ENCODE data around the gene VPS54. TPM values are rescaled to one million over a fixed set of nuclear protein-coding genes. Genes with fewer than 3 reads are reported as not detected.

The VPS54 gene
- total RNA-seq, 1 experiment from 2014 or later = 33.8 TPM

DNA sequence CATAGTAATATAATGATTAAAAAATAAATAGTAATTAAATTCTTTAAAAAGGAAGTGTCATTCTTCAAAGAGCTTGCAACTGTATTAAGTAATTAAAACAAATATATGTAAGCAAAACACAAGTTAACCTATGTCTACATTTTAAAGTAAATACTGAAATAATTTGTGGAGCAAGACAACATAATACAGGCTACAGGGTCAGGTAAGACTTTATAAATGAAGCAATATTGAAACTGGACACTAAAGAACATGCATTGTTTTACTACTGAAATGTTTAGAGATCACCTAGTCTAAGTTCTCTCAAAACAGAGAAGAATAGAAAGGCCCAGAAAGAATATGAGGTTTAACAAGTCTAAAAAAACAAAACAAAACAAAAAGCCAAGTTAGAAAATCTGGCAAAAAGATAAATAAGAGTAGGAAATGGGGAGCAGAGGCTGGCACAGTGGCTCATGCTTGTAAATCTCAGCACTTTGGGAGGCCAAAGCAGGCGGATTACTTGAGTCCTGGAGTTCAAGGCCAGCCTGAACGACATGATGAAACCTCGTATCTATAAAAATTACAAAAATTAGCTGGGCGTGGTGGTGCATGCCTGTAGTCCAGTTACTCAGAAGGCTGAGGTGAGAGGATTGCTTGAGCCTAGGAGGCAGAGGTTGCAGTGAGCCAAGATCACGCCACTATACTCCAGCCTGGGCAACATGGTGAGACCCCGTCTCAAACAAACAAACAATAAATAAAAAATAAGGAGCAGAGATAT, 34.4 kb downstream of the VPS54 start:
- H3K9ac ChIP-seq (ENCODE audit: low read length) = no peak overlapping the region
- no peak overlapping the region for H3K4me2 ChIP-seq (ENCODE audit: low read depth, low read length, poor library complexity, severe bottlenecking)
- no peak for DNase-seq
- H3K36me3 ChIP-seq (ENCODE audit: insufficient read depth, low read length) = peaks cover 36% of the 10 kb centered on the region
- no peaks in the 10 kb centered on the region for H3K4me1 ChIP-seq (ENCODE audit: low read length)
- no peaks in the 10 kb centered on the region for H3K9me3 ChIP-seq (ENCODE audit: low read length)
- H4K20me1 ChIP-seq (ENCODE audit: insufficient read depth, low read depth, low read length) = no peaks in the 10 kb centered on the region
- no peak overlapping the region for H3K27ac ChIP-seq (ENCODE audit: low read length)
- no peak overlapping the region for H3K4me3 ChIP-seq (ENCODE audit: low read length)
- no peaks in the 10 kb centered on the region for H3K9me2 ChIP-seq (replicated peaks; ENCODE audit: insufficient read depth, low read length)
- peaks cover 49% of the 10 kb centered on the region for H3K79me2 ChIP-seq (ENCODE audit: low read length)
- no peaks in the 10 kb centered on the region for H3K27me3 ChIP-seq (ENCODE audit: low read length)
- H2AFZ ChIP-seq (ENCODE audit: low read length) = no peak overlapping the region

DNA sequence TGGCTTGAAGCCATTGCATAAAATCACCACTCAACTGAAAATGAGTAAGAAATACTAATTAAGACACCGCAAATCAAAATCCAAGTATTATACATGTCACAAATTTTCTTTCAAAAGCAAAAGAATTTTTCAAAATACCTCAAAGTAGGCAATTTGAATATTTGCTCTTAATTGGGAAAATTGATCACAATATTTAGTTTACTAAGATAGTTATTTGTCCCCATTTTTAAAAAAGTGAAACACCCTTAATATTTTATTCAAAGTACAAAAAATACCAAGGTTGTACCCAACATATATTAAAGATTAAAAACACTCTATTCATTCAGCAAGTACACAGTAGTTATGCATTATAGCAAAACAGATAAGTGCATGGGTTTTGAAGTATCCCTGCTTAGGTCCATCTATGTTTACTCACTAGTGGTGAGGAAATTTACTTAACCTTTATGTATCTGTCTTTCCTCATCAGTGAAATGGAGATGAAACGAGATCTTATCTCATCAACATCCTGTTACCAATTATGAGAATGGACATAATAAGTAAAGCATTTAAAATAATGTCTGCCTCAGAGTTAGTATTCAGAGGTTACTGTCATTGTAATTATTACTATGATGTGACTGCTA, 35.1 kb downstream of the VPS54 start:
- Histone ChIP-seq H3K9me2 (replicated peaks; ENCODE audit: insufficient read depth, low read length) (no peaks in the 10 kb centered on the region), H3K9ac (ENCODE audit: low read length) (no peak overlapping the region), H3K9me3 (ENCODE audit: low read length) (no peaks in the 10 kb centered on the region), H3K27ac (ENCODE audit: low read length) (no peak overlapping the region), H4K20me1 (ENCODE audit: insufficient read depth, low read depth, low read length) (no peaks in the 10 kb centered on the region), H3K4me1 (ENCODE audit: low read length) (no peaks in the 10 kb centered on the region), H3K27me3 (ENCODE audit: low read length) (no peaks in the 10 kb centered on the region), H3K4me2 (ENCODE audit: low read depth, low read length, poor library complexity, severe bottlenecking) (no peak overlapping the region), H3K4me3 (ENCODE audit: low read length) (no peak overlapping the region), H3K36me3 (ENCODE audit: insufficient read depth, low read length) (peaks cover 37% of the 10 kb centered on the region), H3K79me2 (ENCODE audit: low read length) (peaks cover 44% of the 10 kb centered on the region), H2AFZ (ENCODE audit: low read length) (no peak overlapping the region)
- no peak for DNase-seq

DNA sequence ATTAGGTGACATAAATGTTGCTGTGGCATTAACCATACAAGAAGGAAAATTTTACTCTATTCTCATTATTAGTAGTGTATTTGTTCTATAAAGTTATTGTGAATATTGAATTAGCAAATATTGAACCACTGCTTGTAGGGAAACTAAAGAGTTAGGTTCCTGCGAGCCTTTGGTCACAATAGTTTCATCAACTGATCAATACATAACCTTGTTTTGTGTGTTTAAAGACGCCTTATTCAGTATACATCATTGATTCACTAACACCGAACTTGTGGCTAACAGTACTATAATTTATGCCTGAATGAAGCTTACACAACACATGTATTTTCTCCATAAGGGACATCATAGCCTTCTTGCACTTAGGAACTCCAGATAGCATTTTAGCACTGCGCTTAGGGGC, 36.9 kb downstream of the VPS54 start:
- peaks cover 37% of the 10 kb centered on the region for H3K36me3 ChIP-seq (ENCODE audit: insufficient read depth, low read length)
- H3K9me2 ChIP-seq (replicated peaks; ENCODE audit: insufficient read depth, low read length) = no peaks in the 10 kb centered on the region
- no peaks in the 10 kb centered on the region for H3K4me1 ChIP-seq (ENCODE audit: low read length)
- no peak overlapping the region for H3K4me3 ChIP-seq (ENCODE audit: low read length)
- no peak overlapping the region for H2AFZ ChIP-seq (ENCODE audit: low read length)
- no peaks in the 10 kb centered on the region for H4K20me1 ChIP-seq (ENCODE audit: insufficient read depth, low read depth, low read length)
- H3K9me3 ChIP-seq (ENCODE audit: low read length) = no peaks in the 10 kb centered on the region
- no peaks in the 10 kb centered on the region for H3K27me3 ChIP-seq (ENCODE audit: low read length)
- peaks cover 40% of the 10 kb centered on the region for H3K79me2 ChIP-seq (ENCODE audit: low read length)
- DNase-seq = no peak
- H3K9ac ChIP-seq (ENCODE audit: low read length) = no peak overlapping the region
- H3K4me2 ChIP-seq (ENCODE audit: low read depth, low read length, poor library complexity, severe bottlenecking) = no peak overlapping the region
- no peak overlapping the region for H3K27ac ChIP-seq (ENCODE audit: low read length)

DNA sequence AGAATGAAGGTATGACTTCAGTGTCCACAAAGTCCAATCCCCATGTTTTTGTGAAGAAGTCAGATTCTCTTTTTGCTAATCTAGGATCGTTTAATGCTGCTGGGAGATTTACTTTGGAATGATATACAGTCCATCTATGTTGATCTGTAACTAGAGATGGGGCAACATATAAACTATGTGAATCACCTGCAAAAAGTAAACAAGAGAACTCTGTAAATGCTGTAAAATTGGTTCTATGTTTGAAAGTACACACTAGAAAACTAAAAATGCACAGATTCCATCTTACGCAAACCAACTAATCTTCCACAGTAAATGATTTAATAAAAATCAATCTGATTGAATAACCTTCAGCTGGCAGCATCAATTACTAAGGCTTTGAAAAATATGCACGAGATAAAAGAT, 37.5 kb downstream of the VPS54 start:
- H3K9ac ChIP-seq (ENCODE audit: low read length) = no peak overlapping the region
- no peaks in the 10 kb centered on the region for H3K4me1 ChIP-seq (ENCODE audit: low read length)
- no peak overlapping the region for H2AFZ ChIP-seq (ENCODE audit: low read length)
- H3K9me2 ChIP-seq (replicated peaks; ENCODE audit: insufficient read depth, low read length) = no peaks in the 10 kb centered on the region
- H3K9me3 ChIP-seq (ENCODE audit: low read length) = no peaks in the 10 kb centered on the region
- no peaks in the 10 kb centered on the region for H3K27me3 ChIP-seq (ENCODE audit: low read length)
- H3K27ac ChIP-seq (ENCODE audit: low read length) = no peak overlapping the region
- H3K36me3 ChIP-seq (ENCODE audit: insufficient read depth, low read length) = peaks cover 37% of the 10 kb centered on the region
- H4K20me1 ChIP-seq (ENCODE audit: insufficient read depth, low read depth, low read length) = no peaks in the 10 kb centered on the region
- DNase-seq = no peak
- peaks cover 34% of the 10 kb centered on the region for H3K79me2 ChIP-seq (ENCODE audit: low read length)
- H3K4me2 ChIP-seq (ENCODE audit: low read depth, low read length, poor library complexity, severe bottlenecking) = no peak overlapping the region
- H3K4me3 ChIP-seq (ENCODE audit: low read length) = no peak overlapping the region

DNA sequence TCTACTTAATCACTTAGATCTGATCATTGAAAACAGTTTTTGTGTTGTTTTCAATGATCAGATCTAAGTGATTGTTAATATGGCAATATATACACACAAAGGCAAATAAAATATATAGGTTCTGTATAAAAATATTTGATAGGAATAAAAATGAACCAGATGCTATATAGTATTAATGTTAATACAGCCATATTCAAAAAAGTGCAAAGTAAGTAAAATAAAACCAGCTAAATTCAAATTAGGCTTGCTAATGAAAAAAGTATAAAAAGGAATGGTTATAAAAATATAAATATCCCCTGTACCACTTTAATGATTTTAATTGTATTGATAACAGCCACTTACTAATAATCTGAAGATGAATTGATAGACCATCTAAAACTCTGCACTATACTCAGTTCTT, 38.4 kb downstream of the VPS54 start:
- H3K36me3 ChIP-seq (ENCODE audit: insufficient read depth, low read length) = peaks cover 37% of the 10 kb centered on the region
- no peaks in the 10 kb centered on the region for H3K9me2 ChIP-seq (replicated peaks; ENCODE audit: insufficient read depth, low read length)
- H3K27me3 ChIP-seq (ENCODE audit: low read length) = no peaks in the 10 kb centered on the region
- peaks cover 26% of the 10 kb centered on the region for H3K79me2 ChIP-seq (ENCODE audit: low read length)
- no peak overlapping the region for H3K9ac ChIP-seq (ENCODE audit: low read length)
- no peaks in the 10 kb centered on the region for H3K9me3 ChIP-seq (ENCODE audit: low read length)
- DNase-seq = no peak
- H2AFZ ChIP-seq (ENCODE audit: low read length) = no peak overlapping the region
- H3K4me3 ChIP-seq (ENCODE audit: low read length) = no peak overlapping the region
- no peaks in the 10 kb centered on the region for H4K20me1 ChIP-seq (ENCODE audit: insufficient read depth, low read depth, low read length)
- no peak overlapping the region for H3K27ac ChIP-seq (ENCODE audit: low read length)
- no peak overlapping the region for H3K4me2 ChIP-seq (ENCODE audit: low read depth, low read length, poor library complexity, severe bottlenecking)
- no peaks in the 10 kb centered on the region for H3K4me1 ChIP-seq (ENCODE audit: low read length)

DNA sequence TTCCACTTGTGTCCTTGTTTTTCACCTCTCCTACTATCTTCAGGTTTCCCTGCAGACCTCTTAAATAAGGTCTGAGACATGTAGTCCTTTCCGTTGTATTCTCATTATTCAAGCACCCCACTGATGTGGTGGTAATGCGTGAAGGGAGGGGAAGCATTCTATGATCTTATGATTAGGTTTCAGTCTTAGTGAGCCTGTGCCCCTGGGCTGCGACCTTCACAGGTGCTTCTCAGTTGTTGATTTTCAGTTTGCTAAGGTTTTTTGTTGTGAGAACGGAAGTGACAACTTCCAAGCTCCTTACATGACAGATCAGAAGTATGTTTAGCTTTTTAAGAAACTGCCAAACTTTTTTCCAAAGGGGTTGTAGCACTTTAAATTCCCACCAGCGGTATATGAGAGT, 41.3 kb downstream of the VPS54 start:
- H3K27ac ChIP-seq (ENCODE audit: low read length) = no peak overlapping the region
- no peaks in the 10 kb centered on the region for H3K27me3 ChIP-seq (ENCODE audit: low read length)
- H3K9ac ChIP-seq (ENCODE audit: low read length) = no peak overlapping the region
- H3K4me3 ChIP-seq (ENCODE audit: low read length) = no peak overlapping the region
- no peaks in the 10 kb centered on the region for H3K4me1 ChIP-seq (ENCODE audit: low read length)
- no peak overlapping the region for H3K4me2 ChIP-seq (ENCODE audit: low read depth, low read length, poor library complexity, severe bottlenecking)
- H3K9me3 ChIP-seq (ENCODE audit: low read length) = no peaks in the 10 kb centered on the region
- H4K20me1 ChIP-seq (ENCODE audit: insufficient read depth, low read depth, low read length) = no peaks in the 10 kb centered on the region
- no peak overlapping the region for H2AFZ ChIP-seq (ENCODE audit: low read length)
- no peak for DNase-seq
- H3K36me3 ChIP-seq (ENCODE audit: insufficient read depth, low read length) = peaks cover 28% of the 10 kb centered on the region
- peaks cover 5% of the 10 kb centered on the region; the same call in 1 of the 2 replicates for H3K79me2 ChIP-seq (ENCODE audit: low read length)
- no peaks in the 10 kb centered on the region for H3K9me2 ChIP-seq (replicated peaks; ENCODE audit: insufficient read depth, low read length)

DNA sequence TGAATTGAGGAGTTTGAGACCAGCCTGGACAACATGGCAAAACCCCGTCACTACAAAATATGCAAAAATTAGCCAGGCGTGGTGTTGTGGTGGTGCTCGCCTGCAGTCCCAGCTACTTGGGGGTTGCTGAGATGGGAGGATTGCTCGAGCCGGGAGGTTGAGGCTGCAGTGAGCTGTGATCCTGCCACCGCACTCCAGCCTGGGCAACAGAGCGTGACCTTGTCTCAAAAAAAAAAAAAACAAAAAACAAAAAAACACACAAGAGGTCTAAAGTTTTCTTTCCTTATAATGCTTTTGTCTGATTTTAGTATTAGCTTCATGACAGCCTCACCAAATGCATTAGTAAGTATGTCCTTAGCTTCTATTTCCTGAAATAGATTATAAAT, 43.1 kb downstream of the VPS54 start:
- H3K9me3 ChIP-seq (ENCODE audit: low read length) = no peaks in the 10 kb centered on the region
- no peak for DNase-seq
- H3K79me2 ChIP-seq (ENCODE audit: low read length) = no peaks in the 10 kb centered on the region
- no peaks in the 10 kb centered on the region for H4K20me1 ChIP-seq (ENCODE audit: insufficient read depth, low read depth, low read length)
- H3K36me3 ChIP-seq (ENCODE audit: insufficient read depth, low read length) = peaks cover 13% of the 10 kb centered on the region
- no peak overlapping the region for H3K4me2 ChIP-seq (ENCODE audit: low read depth, low read length, poor library complexity, severe bottlenecking)
- H3K9ac ChIP-seq (ENCODE audit: low read length) = no peak overlapping the region
- H2AFZ ChIP-seq (ENCODE audit: low read length) = no peak overlapping the region
- H3K9me2 ChIP-seq (replicated peaks; ENCODE audit: insufficient read depth, low read length) = no peaks in the 10 kb centered on the region
- no peaks in the 10 kb centered on the region for H3K27me3 ChIP-seq (ENCODE audit: low read length)
- H3K4me3 ChIP-seq (ENCODE audit: low read length) = no peak overlapping the region
- H3K27ac ChIP-seq (ENCODE audit: low read length) = no peak overlapping the region
- no peaks in the 10 kb centered on the region for H3K4me1 ChIP-seq (ENCODE audit: low read length)

DNA sequence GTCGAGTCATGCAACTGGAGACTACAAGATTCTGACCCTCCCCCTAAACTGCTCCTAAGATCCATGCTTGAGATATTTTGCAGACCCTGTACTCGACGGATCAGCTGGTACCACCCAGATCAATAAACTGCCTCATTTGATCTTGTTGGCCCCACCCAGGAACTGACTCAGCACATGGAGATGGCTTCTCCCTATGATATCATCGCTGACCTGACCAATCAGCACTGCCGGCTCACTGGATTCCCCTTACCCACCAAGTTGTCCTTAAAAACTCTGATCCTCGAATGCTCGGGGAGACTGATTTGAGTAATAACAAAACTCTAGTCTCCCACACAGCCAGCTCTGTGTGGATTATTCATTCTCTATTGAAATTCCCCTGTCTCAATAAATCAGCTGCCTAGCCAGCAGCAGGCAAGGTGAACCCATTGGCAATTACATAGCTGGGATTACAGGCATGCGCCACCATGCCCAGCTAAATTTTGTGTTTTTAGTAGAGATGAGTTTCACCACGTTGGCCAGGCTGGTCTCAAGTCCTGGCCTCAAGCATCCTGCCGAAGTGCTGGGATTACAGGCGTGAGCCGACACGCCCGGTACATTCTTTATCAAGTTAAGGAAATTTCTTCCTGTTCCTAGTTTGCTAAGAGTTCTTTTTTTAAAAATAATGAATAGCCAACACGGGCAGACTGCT, 43.6 kb downstream of the VPS54 start:
- no peaks in the 10 kb centered on the region for H4K20me1 ChIP-seq (ENCODE audit: insufficient read depth, low read depth, low read length)
- no peak for DNase-seq
- no peak overlapping the region for H3K4me2 ChIP-seq (ENCODE audit: low read depth, low read length, poor library complexity, severe bottlenecking)
- H3K79me2 ChIP-seq (ENCODE audit: low read length) = no peaks in the 10 kb centered on the region
- no peak overlapping the region for H3K9ac ChIP-seq (ENCODE audit: low read length)
- no peaks in the 10 kb centered on the region for H3K27me3 ChIP-seq (ENCODE audit: low read length)
- H3K4me3 ChIP-seq (ENCODE audit: low read length) = no peak overlapping the region
- H3K4me1 ChIP-seq (ENCODE audit: low read length) = no peaks in the 10 kb centered on the region
- no peaks in the 10 kb centered on the region for H3K9me3 ChIP-seq (ENCODE audit: low read length)
- H3K27ac ChIP-seq (ENCODE audit: low read length) = no peak overlapping the region
- no peaks in the 10 kb centered on the region for H3K9me2 ChIP-seq (replicated peaks; ENCODE audit: insufficient read depth, low read length)
- H3K36me3 ChIP-seq (ENCODE audit: insufficient read depth, low read length) = peaks cover 8% of the 10 kb centered on the region
- no peak overlapping the region for H2AFZ ChIP-seq (ENCODE audit: low read length)

Data from Karpas-422 (cell line).